Epithelial cell of umbilical artery (primary cell): ENCODE measurements around the gene WFDC1. TPM values are rescaled to one million over a fixed set of nuclear protein-coding genes. Genes with fewer than 3 reads are reported as not detected.

Experiments
- total RNA-seq: library from RNA; depleted of rRNA; stranded (reverse); fragments of >200 nt; gene quantifications from 2 replicates; pipeline ENCODE4 v1.2.3, GENCODE V29; 2014

The WFDC1 gene, protein sequence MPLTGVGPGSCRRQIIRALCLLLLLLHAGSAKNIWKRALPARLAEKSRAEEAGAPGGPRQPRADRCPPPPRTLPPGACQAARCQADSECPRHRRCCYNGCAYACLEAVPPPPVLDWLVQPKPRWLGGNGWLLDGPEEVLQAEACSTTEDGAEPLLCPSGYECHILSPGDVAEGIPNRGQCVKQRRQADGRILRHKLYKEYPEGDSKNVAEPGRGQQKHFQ
- total RNA-seq = 0.15 TPM in 1 of 2 replicates, not detected in the other

DNA sequence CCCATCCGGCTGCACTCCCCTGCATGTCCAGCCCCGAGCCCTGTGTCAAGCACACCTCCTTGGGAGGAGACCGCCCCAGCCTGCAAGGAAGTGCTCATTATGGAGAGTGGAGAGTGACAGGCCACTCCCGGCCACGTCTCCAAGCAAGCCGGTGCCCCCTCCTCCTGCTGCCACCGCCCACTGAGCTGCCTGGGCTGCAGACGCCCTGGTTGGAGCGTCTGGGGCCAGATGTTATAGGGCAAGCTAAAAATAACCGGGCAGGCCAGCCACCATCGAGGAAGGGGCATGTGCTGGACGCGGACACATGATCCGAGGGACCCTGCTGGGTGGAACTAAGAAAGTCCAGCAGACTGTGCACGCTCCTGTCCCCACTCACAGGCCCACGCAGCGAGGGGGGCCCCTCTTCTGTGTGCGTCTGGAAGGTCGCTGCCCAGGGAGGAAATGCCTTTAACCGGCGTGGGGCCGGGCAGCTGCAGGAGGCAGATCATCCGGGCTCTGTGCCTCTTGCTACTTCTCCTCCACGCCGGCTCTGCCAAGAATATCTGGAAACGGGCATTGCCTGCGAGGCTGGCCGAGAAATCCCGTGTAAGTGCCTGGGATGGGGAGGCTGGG is at the start of gene WFDC1:
WFDC1 (plus strand) TSS at position 348 of the 612 bp plus-strand sequence; CDS start at position 442, 94 bp downstream.

DNA sequence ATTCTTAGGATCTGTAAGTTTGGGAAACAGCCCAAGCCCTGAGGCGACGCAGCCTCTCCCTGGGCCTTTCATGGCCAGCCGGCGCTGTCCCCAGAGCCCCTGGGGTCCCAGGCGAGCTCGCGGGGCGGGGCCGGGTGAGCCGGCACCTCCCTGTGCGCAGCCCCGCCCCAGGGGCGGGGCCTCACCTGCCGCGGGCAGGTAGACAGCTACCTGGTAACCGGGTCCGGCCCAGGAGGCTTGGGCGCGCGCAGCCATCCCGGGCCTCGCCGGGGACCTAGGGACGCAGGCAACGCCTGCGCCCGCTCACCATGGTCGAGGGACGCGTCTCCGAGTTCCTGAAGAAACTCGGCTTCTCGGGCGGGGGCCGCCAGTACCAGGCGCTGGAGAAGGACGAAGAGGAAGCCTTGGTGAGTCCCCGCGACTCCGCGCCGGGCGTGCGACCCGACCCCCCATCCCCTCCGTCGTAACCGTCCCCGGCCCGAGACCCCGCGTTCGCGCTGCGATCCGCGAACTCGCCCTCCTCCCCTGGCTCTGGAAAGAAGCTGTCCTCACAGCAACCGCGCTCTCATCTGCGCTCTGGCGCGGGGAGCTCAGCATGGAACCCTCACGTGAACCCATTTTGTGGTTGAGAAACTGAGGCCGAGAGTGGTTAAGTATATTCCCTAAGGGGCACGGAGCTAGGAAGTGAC is 73.8 kb downstream of the WFDC1 start, which contains the start of gene ATP2C2:
ATP2C2 (plus strand) TSS at position 231 of the 689 bp plus-strand sequence; CDS start at position 309, 78 bp downstream.

Other genes starting within 250 kb of the WFDC1 start
- gene MBTPS1, start 177.9 kb upstream of the WFDC1 start, total RNA-seq = 107 and 123 TPM in 2 replicates
- gene HSDL1, start 149.7 kb upstream of the WFDC1 start, total RNA-seq = 25.7 and 33.4 TPM in 2 replicates
- gene DNAAF1, start 149.6 kb upstream of the WFDC1 start, total RNA-seq = not detected in 2 replicates
- 15.9 and 24.3 TPM in 2 replicates for gene TAF1C, start 107.8 kb upstream of the WFDC1 start, total RNA-seq
- not detected in 2 replicates for gene ADAD2, start 103.7 kb upstream of the WFDC1 start, total RNA-seq
- gene KCNG4, start 54.9 kb upstream of the WFDC1 start, total RNA-seq = not detected in 2 replicates
- gene ATP2C2, start 73.7 kb downstream of the WFDC1 start, total RNA-seq = not detected in 2 replicates
- 11.4 and 14.4 TPM in 2 replicates for gene MEAK7, start 209.8 kb downstream of the WFDC1 start, total RNA-seq